BLaER1 treated with 17β-estradiol and CSF1 and Interleukin-3, amounts not matched to agents 10 nM and 100 nM (cell line): ENCODE data around the gene DNAH17.
"Not testable (repeated sequence)": the region's sequence is repeated elsewhere in the genome, so short reads cannot be mapped to it uniquely, and the experiment has no call there.

Experiments used
- H3K27ac ChIP-seq, 11 experiments: shearing (Covaris generic); formaldehyde crosslinking; 2 replicates each; pipeline ENCODE4 v1.8.1; 2022
- H3K27me3 ChIP-seq, 11 experiments: shearing (Covaris generic); formaldehyde crosslinking; 2 replicates each; pipeline ENCODE4 v1.8.1; 2022
- H3K36me3 ChIP-seq, 11 experiments: shearing (Covaris generic); formaldehyde crosslinking; 2 replicates each; pipeline ENCODE4 v1.8.1; 2022
- H3K4me1 ChIP-seq, 10 experiments: shearing (Covaris generic); formaldehyde crosslinking; 2 replicates each; pipeline ENCODE4 v1.8.1; 2022
- H3K4me2 ChIP-seq, 11 experiments: shearing (Covaris generic); formaldehyde crosslinking; 2 replicates each; pipeline ENCODE4 v1.8.1; 2022
- H3K4me3 ChIP-seq, 10 experiments: shearing (Covaris generic); formaldehyde crosslinking; 2 replicates each; pipeline ENCODE4 v1.8.1; 2022
- H3K9ac ChIP-seq, 11 experiments: shearing (Covaris generic); formaldehyde crosslinking; 2 replicates each; pipeline ENCODE4 v1.8.1; 2022
- H3K9me3 ChIP-seq, 11 experiments: shearing (Covaris generic); formaldehyde crosslinking; replicated peaks in 1 of 11; 2 replicates each; pipeline ENCODE4 v1.8.1; 2022
- H4K20me1 ChIP-seq, 11 experiments: shearing (Covaris generic); formaldehyde crosslinking; 2 replicates each; pipeline ENCODE4 v1.8.1; 2022
- Cebpa-rat ChIP-seq, 11 experiments: shearing (Covaris generic); IDR thresholded peaks; 2 replicates each; pipeline ENCODE4 v1.8.1; 2022

DNAH17 gene

DNA sequence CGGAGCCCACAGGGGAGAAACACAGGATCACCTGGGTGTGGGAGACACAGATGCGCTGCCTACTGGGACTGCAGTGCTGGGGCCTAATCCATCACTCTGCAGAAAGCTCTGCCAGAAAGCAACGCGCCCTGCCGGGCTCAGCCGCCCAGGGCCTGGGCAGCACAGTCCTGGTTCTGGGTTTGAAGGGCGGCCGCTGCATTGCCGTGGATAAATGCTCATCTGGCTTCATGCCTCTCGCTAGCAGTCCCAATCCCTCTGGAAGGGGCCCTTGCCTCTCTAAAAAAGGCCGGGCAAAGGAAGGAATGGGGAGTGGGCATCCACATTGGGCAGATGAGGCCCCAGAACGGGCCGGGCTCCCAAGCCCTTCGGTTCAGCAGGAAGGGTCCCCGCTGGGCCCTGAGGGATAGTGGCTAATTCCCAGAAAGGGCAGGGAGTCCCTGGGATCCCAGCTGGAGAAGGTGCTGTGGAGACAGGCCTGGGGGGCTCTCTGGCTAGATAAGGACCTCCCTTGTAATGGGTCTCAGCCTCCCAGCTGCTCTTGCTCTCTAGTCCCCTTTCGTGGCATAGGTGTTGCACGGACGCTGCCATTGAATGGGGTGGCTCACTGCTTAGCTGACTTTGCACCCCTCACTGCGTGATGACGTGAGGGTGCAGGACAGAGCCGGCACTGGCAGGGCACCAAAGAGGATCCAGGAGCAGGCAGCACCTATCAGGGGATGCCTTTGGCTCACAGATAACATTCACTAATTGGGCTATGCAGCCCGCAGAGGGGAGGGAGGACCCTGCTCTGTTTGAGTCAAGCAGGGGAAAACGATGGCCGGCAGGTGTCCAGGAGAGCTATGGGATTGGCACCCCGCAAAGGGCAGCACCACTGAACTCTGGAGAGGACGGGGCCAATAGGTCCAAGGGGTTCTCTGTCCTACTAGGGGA, 110.1 kb downstream of the DNAH17 start:
- Histone ChIP-seq H4K20me1 (no peaks in the 10 kb centered on the region), H3K4me2 (no peak overlapping the region), H3K9ac (no peak overlapping the region), H3K4me1 (peaks cover 0 to 9% (median 2%) of the 10 kb centered on the region in 10 experiments; a peak in 13 of 20 replicates), H3K36me3 (no peaks in the 10 kb centered on the region; a peak in 1 of 22 replicates), H3K9me3 (peaks cover 6 to 38% (median 19%) of the 10 kb centered on the region in 11 experiments; a peak in 18 of 22 replicates), H3K27ac (no peak overlapping the region), H3K27me3 (no peaks in the 10 kb centered on the region), H3K4me3 (no peak overlapping the region)
- no peak for TF ChIP-seq Cebpa-rat (IDR thresholded peaks at IDR 0.05)

DNA sequence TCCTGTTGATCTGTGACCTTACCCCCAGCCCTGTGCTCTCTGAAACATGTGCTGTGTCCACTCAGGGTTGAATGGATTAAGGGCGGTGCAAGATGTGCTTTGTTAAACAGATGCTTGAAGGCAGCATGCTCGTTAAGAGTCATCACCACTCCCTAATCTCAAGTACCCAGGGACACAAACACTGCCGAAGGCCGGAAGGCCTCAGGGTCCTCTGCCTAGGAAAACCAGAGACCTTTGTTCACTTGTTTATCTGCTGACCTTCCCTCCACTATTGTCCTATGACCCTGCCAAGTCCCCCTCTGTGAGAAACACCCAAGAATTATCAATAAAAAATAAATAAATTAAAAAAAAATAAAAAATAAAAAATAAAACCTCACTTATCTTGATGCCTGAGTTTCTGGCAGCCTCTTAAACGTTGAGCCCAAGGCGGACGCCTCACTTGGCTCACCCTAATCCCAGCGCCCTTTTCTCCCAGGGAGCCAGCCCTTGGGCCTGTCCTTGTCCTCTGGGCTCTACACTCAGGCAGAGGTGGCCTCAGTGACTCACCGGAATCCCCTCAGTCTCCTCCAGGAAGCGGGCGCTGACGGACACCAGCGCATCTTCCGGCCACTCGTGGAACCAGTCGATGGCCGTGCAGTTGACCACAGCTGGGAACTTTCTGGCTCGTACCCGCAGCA, 110.9 kb downstream of the DNAH17 start:
- H3K27ac ChIP-seq, H3K4me2 ChIP-seq, H3K4me3 ChIP-seq, H3K9ac ChIP-seq, H3K4me1 ChIP-seq, H3K27me3 ChIP-seq, H4K20me1 ChIP-seq, H3K36me3 ChIP-seq: not testable (repeated sequence)
- peaks cover 6 to 38% (median 19%) of the 10 kb centered on the region in 11 experiments; a peak in 18 of 22 replicates for H3K9me3 ChIP-seq

- Histone ChIP-seq H3K27me3 (no peaks in the 10 kb centered on the region), H3K9ac (no peak overlapping the region), H3K36me3 (no peaks in the 10 kb centered on the region; a peak in 2 of 22 replicates), H3K4me2 (no peak overlapping the region), H3K9me3 (peaks cover 0 to 19% (median 13%) of the 10 kb centered on the region in 11 experiments; a peak in 15 of 22 replicates), H4K20me1 (no peaks in the 10 kb centered on the region), H3K4me3 (no peak overlapping the region), H3K4me1 (peaks cover 0 to 5% (median 0%) of the 10 kb centered on the region in 10 experiments; a peak in 1 of 20 replicates), H3K27ac (no peak overlapping the region)
- no peak for TF ChIP-seq Cebpa-rat (IDR thresholded peaks at IDR 0.05)
These were observed 115.0 kb downstream of the DNAH17 start for GRCh38 chr17:78462148-78462547.

DNA sequence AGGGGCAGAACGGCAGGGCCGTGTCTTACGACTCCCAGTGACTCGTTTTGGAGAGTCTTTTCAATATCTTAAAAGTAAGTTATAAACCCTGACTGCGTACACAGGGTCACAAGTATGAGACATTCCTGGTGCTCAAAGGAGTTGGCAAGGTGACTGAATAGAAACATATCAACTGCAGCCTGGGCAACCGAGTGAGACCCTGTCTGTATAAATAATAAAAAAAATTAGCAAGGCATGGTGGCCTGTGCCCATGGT, 115.5 kb downstream of the DNAH17 start:
- no peak for TF ChIP-seq Cebpa-rat (IDR thresholded peaks at IDR 0.05)
- peaks cover 0 to 5% (median 0%) of the 10 kb centered on the region in 10 experiments; a peak in 1 of 20 replicates for H3K4me1 ChIP-seq
- no peak overlapping the region for H3K4me3 ChIP-seq
- no peaks in the 10 kb centered on the region for H4K20me1 ChIP-seq
- H3K27ac ChIP-seq: no peak overlapping the region
- no peaks in the 10 kb centered on the region; a peak in 2 of 22 replicates for H3K36me3 ChIP-seq
- H3K4me2 ChIP-seq: no peak overlapping the region
- H3K27me3 ChIP-seq: no peaks in the 10 kb centered on the region
- no peak overlapping the region for H3K9ac ChIP-seq
- peaks cover 0 to 15% (median 11%) of the 10 kb centered on the region in 11 experiments; a peak in 15 of 22 replicates for H3K9me3 ChIP-seq

GRCh38 chr17:78460951-78461798, 116.0 kb downstream of the DNAH17 start:
- Histone ChIP-seq H3K36me3 (no peaks in the 10 kb centered on the region; a peak in 1 of 22 replicates), H3K4me2 (no peak overlapping the region), H3K9me3 (peaks cover 0 to 10% (median 8%) of the 10 kb centered on the region in 11 experiments; a peak in 15 of 22 replicates), H3K27ac (no peak overlapping the region), H4K20me1 (no peaks in the 10 kb centered on the region), H3K9ac (no peak overlapping the region), H3K4me3 (no peak overlapping the region), H3K4me1 (peaks cover 0 to 5% (median 2%) of the 10 kb centered on the region in 10 experiments; a peak in 6 of 20 replicates), H3K27me3 (no peaks in the 10 kb centered on the region)
- TF ChIP-seq Cebpa-rat (IDR thresholded peaks at IDR 0.05): no peak

- peaks cover 0 to 10% (median 8%) of the 10 kb centered on the region in 11 experiments; a peak in 15 of 22 replicates for H3K9me3 ChIP-seq
- H3K36me3 ChIP-seq: no peaks in the 10 kb centered on the region; a peak in 1 of 22 replicates
- no peak for TF ChIP-seq Cebpa-rat (IDR thresholded peaks at IDR 0.05)
- H3K27me3 ChIP-seq: no peaks in the 10 kb centered on the region
- no peak overlapping the region for H3K4me3 ChIP-seq
- H4K20me1 ChIP-seq: no peaks in the 10 kb centered on the region
- no peak overlapping the region for H3K9ac ChIP-seq
- no peak overlapping the region for H3K27ac ChIP-seq
- no peak overlapping the region for H3K4me2 ChIP-seq
- H3K4me1 ChIP-seq: peaks cover 0 to 13% (median 6%) of the 10 kb centered on the region in 10 experiments; a peak in 9 of 20 replicates
These were observed 117.0 kb downstream of the DNAH17 start for GRCh38 chr17:78460176-78460675.

DNA sequence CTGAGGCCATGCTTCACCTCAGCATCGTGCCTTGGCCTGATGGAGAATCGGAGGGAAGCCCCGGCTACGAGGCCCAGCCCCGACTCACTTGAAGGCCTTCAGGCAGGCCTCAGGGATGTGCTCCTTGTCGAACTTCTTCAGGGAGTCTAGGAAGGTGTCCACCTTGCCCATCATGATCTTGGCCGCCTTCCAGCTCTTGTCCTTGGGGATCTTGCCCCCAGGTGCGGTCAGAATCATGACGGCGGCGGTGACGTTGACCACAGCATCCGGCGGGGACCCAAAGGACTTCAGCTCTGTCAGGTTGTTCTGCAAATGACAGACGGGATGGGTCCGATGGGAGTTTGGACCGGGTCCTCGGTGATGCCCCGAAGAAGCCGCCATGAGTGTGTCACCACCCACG, 117.5 kb downstream of the DNAH17 start:
- Histone ChIP-seq H3K36me3 (no peaks in the 10 kb centered on the region; a peak in 1 of 22 replicates), H3K4me3 (no peak overlapping the region)

DNA sequence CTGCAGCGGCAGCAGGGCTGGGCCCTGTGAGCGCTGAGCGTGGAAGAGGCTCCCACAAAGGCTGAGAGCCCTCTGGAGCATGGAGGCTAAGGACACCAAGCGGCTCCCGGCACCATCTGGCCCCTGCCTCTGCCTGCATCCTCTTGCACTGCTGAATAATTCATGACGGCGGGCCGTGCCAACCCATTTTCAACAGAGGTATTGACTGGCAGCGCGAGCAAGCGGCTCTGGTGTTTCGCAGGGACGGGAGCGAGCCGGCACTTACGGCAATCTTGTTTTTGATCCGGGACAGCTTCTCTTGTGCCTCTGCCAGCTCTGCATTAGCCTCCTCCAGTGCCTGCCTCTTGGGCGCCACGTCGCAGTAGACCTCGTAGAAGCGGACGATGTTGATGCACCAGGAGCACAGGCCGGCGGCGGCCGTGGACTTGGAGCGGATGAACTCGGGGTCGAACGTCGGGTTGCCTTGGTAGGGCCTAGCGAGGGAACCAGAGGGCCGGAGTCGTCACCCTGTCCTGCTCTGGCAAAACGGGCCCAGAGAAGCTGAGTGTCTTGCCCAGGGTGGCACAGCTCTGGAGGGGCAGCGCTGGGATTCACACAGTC, 118.4 kb downstream of the DNAH17 start:
- no peak overlapping the region; a peak in 1 of 22 replicates for H3K9ac ChIP-seq
- H3K4me3 ChIP-seq: no peak overlapping the region
- no peak overlapping the region for H3K4me2 ChIP-seq
- H4K20me1 ChIP-seq: no peaks in the 10 kb centered on the region
- H3K9me3 ChIP-seq: no peaks in the 10 kb centered on the region
- peaks cover 0 to 13% (median 6%) of the 10 kb centered on the region in 10 experiments; a peak in 9 of 20 replicates for H3K4me1 ChIP-seq
- no peak for TF ChIP-seq Cebpa-rat (IDR thresholded peaks at IDR 0.05)
- no peaks in the 10 kb centered on the region; a peak in 1 of 22 replicates for H3K36me3 ChIP-seq
- H3K27me3 ChIP-seq: no peaks in the 10 kb centered on the region
- no peak overlapping the region for H3K27ac ChIP-seq

More for the DNA sequence above, 117.5 kb downstream of the DNAH17 start:
- H3K4me1 ChIP-seq: peaks cover 0 to 13% (median 6%) of the 10 kb centered on the region in 10 experiments; a peak in 9 of 20 replicates
- H3K27me3 ChIP-seq: no peaks in the 10 kb centered on the region
- H3K27ac ChIP-seq: no peak overlapping the region
- H3K9ac ChIP-seq: no peak overlapping the region
- H3K4me2 ChIP-seq: no peak overlapping the region
- peaks cover 0 to 7% (median 6%) of the 10 kb centered on the region in 11 experiments; a peak in 15 of 22 replicates for H3K9me3 ChIP-seq
- no peaks in the 10 kb centered on the region for H4K20me1 ChIP-seq
- no peak for TF ChIP-seq Cebpa-rat (IDR thresholded peaks at IDR 0.05)
